PC-9 (cell line): ENCODE results near the gene LIPC. TPM values are rescaled to one million over a fixed set of nuclear protein-coding genes. Genes with fewer than 3 reads are reported as not detected.

ENCODE experiments used
- BruUV-seq: library from RNA; stranded (reverse); fragments of 400-500 nt; replicated peaks from 2 replicates; lab custom pipeline; 2021; lab: Mats Ljungman, UMichigan
- CTCF ChIA-PET: fragments of 300-600 bp; sonication (Branson Sonifier 250); formaldehyde crosslinking; loops from one replicate; lab custom pipeline; 2022; ENCODE audit warnings: antibody characterized with exemption; lab: Charles Lee
- POLR2A ChIA-PET: fragments of 300-600 bp; sonication (Branson Sonifier 250); formaldehyde crosslinking; loops from one replicate; lab custom pipeline; 2022; ENCODE audit warnings: antibody characterized with exemption; ENCODE audit not compliant: unreplicated experiment; lab: Charles Lee
- DNase-seq, 2 experiments: peaks; one replicate each; pipeline versions ENCODE4 v3.0.0 to v3.0.0-alpha.2; 2015 to 2022; ENCODE audit warnings: mixed read lengths in 1 of 2
- H2AFZ ChIP-seq: fragments of 200-600 bp; sonication (generic); 2 replicates; pipeline ENCODE4 v1.8.1; 2017; ENCODE audit warnings: antibody characterized with exemption
- H3F3A ChIP-seq: fragments of 200-600 bp; sonication (generic); 2 replicates; pipeline ENCODE4 v1.8.1; 2017; ENCODE audit warnings: antibody characterized with exemption, mild to moderate bottlenecking, low read depth; ENCODE audit not compliant: insufficient read depth
- H3K27ac ChIP-seq: fragments of 200-600 bp; sonication (generic); 2 replicates; pipeline ENCODE4 v1.6.1; 2016; ENCODE audit warnings: mixed run types
- H3K27me3 ChIP-seq: fragments of 200-600 bp; sonication (generic); 2 replicates; pipeline ENCODE4 v1.6.1; 2016; ENCODE audit warnings: low read depth, mixed run types; ENCODE audit not compliant: insufficient read depth
- H3K36me3 ChIP-seq: fragments of 200-600 bp; sonication (generic); 2 replicates; pipeline ENCODE4 v1.6.1; 2016; ENCODE audit warnings: low read depth, mixed run types
- H3K4me1 ChIP-seq: fragments of 200-600 bp; sonication (generic); replicated peaks from 2 replicates; pipeline ENCODE4 v1.6.1; 2016; ENCODE audit warnings: mixed run types; ENCODE audit not compliant: insufficient read depth
- H3K4me2 ChIP-seq: fragments of 200-600 bp; sonication (generic); 2 replicates; pipeline ENCODE4 v1.6.1; 2017; ENCODE audit warnings: mixed run types
- H3K4me3 ChIP-seq: fragments of 200-600 bp; sonication (generic); 2 replicates; pipeline ENCODE4 v1.6.1; 2016; ENCODE audit warnings: mixed run types
- H3K79me2 ChIP-seq: fragments of 200-600 bp; sonication (generic); 2 replicates; pipeline ENCODE4 v1.6.1; 2017; ENCODE audit warnings: low read depth, mixed run types
- H3K9me2 ChIP-seq: fragments of 200-600 bp; sonication (generic); 2 replicates; pipeline ENCODE4 v1.8.1; 2017; ENCODE audit warnings: mild to moderate bottlenecking; ENCODE audit not compliant: insufficient read depth
- H3K9me3 ChIP-seq: fragments of 200-600 bp; sonication (generic); 2 replicates; pipeline ENCODE4 v1.8.1; 2016; ENCODE audit warnings: low read depth; ENCODE audit not compliant: insufficient read depth
- H4K20me1 ChIP-seq: fragments of 200-600 bp; sonication (generic); 2 replicates; pipeline ENCODE4 v1.8.1; 2017; ENCODE audit not compliant: insufficient read depth
- CTCF ChIP-seq: fragments of 200-600 bp; sonication (generic); conservative IDR thresholded peaks from 2 replicates; pipeline ENCODE4 v1.6.1; 2017; ENCODE audit warnings: mixed run types, antibody characterized with exemption, mild to moderate bottlenecking, moderate library complexity
- EZH2 ChIP-seq: fragments of 200-600 bp; sonication (generic); IDR thresholded peaks from 2 replicates; pipeline ENCODE4 v1.8.0; 2017; ENCODE audit warnings: antibody characterized with exemption, low read depth
- intact Hi-C: fragments of 100-400 bp; cut with micrococcal nuclease; formaldehyde crosslinking; loops from one replicate; pipeline ENCODE4 v1.10.0; 2022; ENCODE audit not compliant: unreplicated experiment
- total RNA-seq: library from RNA; stranded (reverse); gene quantifications from 2 replicates; pipeline ENCODE4 v1.2.3, GENCODE V29; 2021

Gene LIPC
- total RNA-seq, 1 experiment from 2014 or later, result not detected

DNA sequence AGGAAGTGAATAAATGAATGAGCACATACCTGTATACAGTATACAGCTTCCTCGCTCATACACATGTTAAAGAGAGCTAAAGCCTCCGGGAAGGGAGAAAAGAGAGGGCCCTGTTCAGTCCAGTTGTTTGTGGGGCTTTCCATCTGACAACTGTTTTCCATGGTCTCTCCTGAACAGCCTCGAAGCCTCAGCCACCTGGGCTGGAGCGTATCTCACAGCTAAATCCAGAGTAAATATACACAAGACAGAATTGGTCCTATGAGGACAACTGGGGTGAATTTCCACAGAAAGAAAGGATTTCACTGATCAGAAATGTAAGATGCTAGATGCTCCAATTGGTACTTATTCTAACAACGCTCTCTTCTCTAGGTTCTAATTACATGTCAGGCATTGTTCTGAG lies 103.5 kb downstream of the LIPC start:
- intact Hi-C loops, result no loop called here
- Histone ChIP-seq H2AFZ (no peak overlapping the region), H3K4me2 (no peak overlapping the region), H4K20me1 (no peaks in the 10 kb centered on the region), H3K9me3 (no peaks in the 10 kb centered on the region), H3K4me3 (no peak overlapping the region), H3K36me3 (no peaks in the 10 kb centered on the region), H3K9me2 (no peaks in the 10 kb centered on the region), H3K79me2 (no peaks in the 10 kb centered on the region), H3K27ac (no peak overlapping the region), H3F3A (no peaks in the 10 kb centered on the region), H3K4me1 (peaks cover 6% of the 10 kb centered on the region), H3K27me3 (no peaks in the 10 kb centered on the region)
- CTCF ChIA-PET, result no interaction called here
- POLR2A ChIA-PET, result interaction anchor here (0.5 kb wide), 1 partner anchor 14 kb away, joined by 3 read pairs; no protein-coding TSS in a partner anchor
- no TSS peak for BruUV-seq
- no peak for DNase-seq
- TF ChIP-seq CTCF (no peak), EZH2 (no peak)

DNA sequence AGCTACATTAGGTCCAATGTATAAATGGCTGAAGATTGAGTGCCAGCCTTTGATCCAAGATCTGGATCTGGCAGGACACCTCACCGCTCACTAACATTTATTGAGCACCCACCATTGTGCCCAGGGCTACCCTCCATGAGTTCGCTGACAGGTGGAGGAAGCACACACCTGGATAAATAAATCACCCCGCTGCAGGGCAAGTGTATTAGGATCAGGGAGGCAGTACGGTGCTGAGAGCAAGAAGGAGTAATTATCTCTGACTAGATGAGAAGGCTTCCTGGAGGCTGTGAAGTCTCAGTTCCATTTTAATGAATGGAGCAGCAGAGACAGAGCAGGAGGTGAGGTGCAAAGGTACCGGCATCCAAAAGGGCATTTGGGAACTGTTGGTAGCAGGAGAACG lies 104.1 kb downstream of the LIPC start:
- Histone ChIP-seq H3K36me3 (no peaks in the 10 kb centered on the region), H3K9me3 (no peaks in the 10 kb centered on the region), H3K4me3 (no peak overlapping the region), H3K4me1 (peaks cover 6% of the 10 kb centered on the region), H3K79me2 (no peaks in the 10 kb centered on the region), H3F3A (no peaks in the 10 kb centered on the region), H3K4me2 (no peak overlapping the region), H4K20me1 (no peaks in the 10 kb centered on the region), H3K9me2 (no peaks in the 10 kb centered on the region), H3K27ac (no peak overlapping the region), H3K27me3 (no peaks in the 10 kb centered on the region), H2AFZ (no peak overlapping the region)
- TF ChIP-seq CTCF, result no peak
- no peak for TF ChIP-seq EZH2
- DNase-seq, result no peak
- BruUV-seq, result no TSS peak
- ChIA-PET CTCF (no interaction called here), POLR2A (no interaction called here)
- intact Hi-C loops, result no loop called here

GRCh38 chr15:58536414-58536813 lies 104.6 kb downstream of the LIPC start:
- no peaks in the 10 kb centered on the region for H3K36me3 ChIP-seq
- H3K4me3 ChIP-seq, result no peak overlapping the region
- CTCF ChIA-PET, result no interaction called here
- no peak for DNase-seq
- H3K9me2 ChIP-seq, result no peaks in the 10 kb centered on the region
- H3K4me2 ChIP-seq, result no peak overlapping the region
- TF ChIP-seq EZH2 (no peak), CTCF (no peak)
- intact Hi-C loops, result no loop called here
- no peaks in the 10 kb centered on the region for H3K79me2 ChIP-seq
- no peaks in the 10 kb centered on the region for H3F3A ChIP-seq
- no peaks in the 10 kb centered on the region for H3K9me3 ChIP-seq
- H3K4me1 ChIP-seq, result peaks cover 6% of the 10 kb centered on the region
- H3K27me3 ChIP-seq, result no peaks in the 10 kb centered on the region
- no TSS peak for BruUV-seq
- H3K27ac ChIP-seq, result no peak overlapping the region
- no peak overlapping the region for H2AFZ ChIP-seq
- POLR2A ChIA-PET, result no interaction called here
- no peaks in the 10 kb centered on the region for H4K20me1 ChIP-seq
